NCI-H128 (cell line): ENCODE results near the gene FNBP1L.
"Not testable (repeated sequence)": the region's sequence is repeated elsewhere in the genome, so short reads cannot be mapped to it uniquely, and the experiment has no call there.

Experiments
- DNase-seq: peaks from one replicate; lab custom pipeline; 2025; ENCODE audit not compliant: unreplicated experiment; lab: John Stamatoyannopoulos, UW

FNBP1L gene

GRCh38 chr1:93442741-93443140 is 5.2 kb upstream of the FNBP1L start:
- DNase-seq: no peak

GRCh38 chr1:93443454-93443853 is 4.5 kb upstream of the FNBP1L start:
- no peak for DNase-seq

GRCh38 chr1:93446837-93447451 is 974 bp upstream of the FNBP1L start:
- peak; percentile 69 for DNase-seq

- peak; percentile 57 for DNase-seq
These were observed 519 bp downstream of the FNBP1L start for GRCh38 chr1:93448292-93448982.

- DNase-seq: peak; percentile 32
These were observed 1.3 kb downstream of the FNBP1L start for GRCh38 chr1:93448983-93449804.

- DNase-seq: no peak
These were observed 2.4 kb downstream of the FNBP1L start for GRCh38 chr1:93450321-93450720.

- DNase-seq: no peak
These were observed 6.0 kb downstream of the FNBP1L start for GRCh38 chr1:93453911-93454310.

- no peak for DNase-seq
These were observed 11.2 kb downstream of the FNBP1L start for GRCh38 chr1:93459126-93459525.

GRCh38 chr1:93461236-93461635 is 13.3 kb downstream of the FNBP1L start:
- DNase-seq: no peak

- DNase-seq: no peak
These were observed 16.0 kb downstream of the FNBP1L start for GRCh38 chr1:93463960-93464359.

GRCh38 chr1:93465371-93466082 is 17.6 kb downstream of the FNBP1L start:
- DNase-seq: not testable (repeated sequence)

GRCh38 chr1:93467606-93468005 is 19.7 kb downstream of the FNBP1L start:
- no peak for DNase-seq

- no peak for DNase-seq
These were observed 20.7 kb downstream of the FNBP1L start for GRCh38 chr1:93468662-93469061.

- not testable (repeated sequence) for DNase-seq
These were observed 21.3 kb downstream of the FNBP1L start for GRCh38 chr1:93469223-93469622.

- DNase-seq: no peak
These were observed 23.4 kb downstream of the FNBP1L start for GRCh38 chr1:93471284-93471683.

GRCh38 chr1:93471911-93472310 is 24.0 kb downstream of the FNBP1L start:
- no peak for DNase-seq

GRCh38 chr1:93474321-93474720 is 26.4 kb downstream of the FNBP1L start:
- no peak for DNase-seq

- no peak for DNase-seq
These were observed 27.8 kb downstream of the FNBP1L start for GRCh38 chr1:93475681-93476080.

GRCh38 chr1:93479133-93479745 is 31.3 kb downstream of the FNBP1L start:
- not testable (repeated sequence) for DNase-seq

GRCh38 chr1:93481899-93482298 is 34.0 kb downstream of the FNBP1L start:
- DNase-seq: not testable (repeated sequence)

- DNase-seq: no peak
These were observed 35.3 kb downstream of the FNBP1L start for GRCh38 chr1:93483200-93483599.
